HEK293 (cell line): ENCODE results near the gene NTF4.
"Not testable (repeated sequence)": the region's sequence is repeated elsewhere in the genome, so short reads cannot be mapped to it uniquely, and the experiment has no call there.

Experiments
- CTCF ChIA-PET: fragments of 350-600 bp; formaldehyde crosslinking; extraction: SDS; loops from one replicate; lab custom pipeline; 2021; ENCODE audit warnings: antibody characterized with exemption; lab: Yijun Ruan, JAX
- POLR2A ChIA-PET: fragments of 300-600 bp; formaldehyde crosslinking; extraction: SDS; loops from one replicate; lab custom pipeline; 2020; ENCODE audit warnings: antibody characterized with exemption, inconsistent platforms; lab: Yijun Ruan, JAX
- H3K27ac ChIP-seq: fragments of 200-500 bp; sonication (Bioruptor generic); 2 replicates; pipeline ENCODE4 v1.5.1; 2014; ENCODE audit warnings: low read depth, low read length, control low read depth, inconsistent platforms; ENCODE audit errors: extremely low read depth
- H3K36me3 ChIP-seq, 2 experiments: fragments of 200-500 bp in 1 of 2; sonication (Bioruptor generic) in 1 of 2; 1 replicate in 1 of 2; 2 replicates in 1 of 2; pipeline ENCODE4 v1.5.1; 2014 to 2017; ENCODE audit warnings: inconsistent platforms in 2 of 2, low read length in 2 of 2; ENCODE audit not compliant: control insufficient read depth in 2 of 2, insufficient read depth in 1 of 2
- H3K4me1 ChIP-seq: fragments of 200-500 bp; sonication (Bioruptor generic); 2 replicates; pipeline ENCODE4 v1.5.1; 2014; ENCODE audit warnings: mild to moderate bottlenecking, low read length, inconsistent platforms; ENCODE audit not compliant: control insufficient read depth, insufficient read depth
- H3K4me3 ChIP-seq: 2 replicates; pipeline ENCODE4 v1.5.1; 2011; ENCODE audit warnings: low read depth, mild to moderate bottlenecking, control low read depth, low read length, moderate library complexity
- H3K9me3 ChIP-seq: fragments of 200-500 bp; sonication (Bioruptor generic); 2 replicates; pipeline ENCODE4 v1.5.1; 2014; ENCODE audit warnings: low read depth, low read length, inconsistent platforms; ENCODE audit not compliant: control insufficient read depth, insufficient read depth
- GLIS2 ChIP-seq: fragments of 450-650 bp; formaldehyde crosslinking; IDR thresholded peaks from 2 replicates; pipeline ENCODE4 v1.5.1; 2016; ENCODE audit warnings: missing biosample characterization, missing genetic modification characterization
- IKZF3 ChIP-seq: fragments of 450-650 bp; IDR thresholded peaks from 2 replicates; pipeline ENCODE4 v1.5.0; 2018; ENCODE audit warnings: missing biosample characterization, mild to moderate bottlenecking, missing genetic modification characterization, moderate library complexity
- TSHZ1 ChIP-seq: fragments of 450-650 bp; formaldehyde crosslinking; IDR thresholded peaks from 2 replicates; pipeline ENCODE4 v1.5.1; 2016; ENCODE audit warnings: missing biosample characterization, missing genetic modification characterization, borderline replicate concordance
- ZBTB21 ChIP-seq: fragments of 450-650 bp; formaldehyde crosslinking; IDR thresholded peaks from 2 replicates; pipeline ENCODE4 v1.5.1; 2017; ENCODE audit warnings: missing biosample characterization, missing genetic modification characterization
- ZFP3 ChIP-seq: fragments of 450-650 bp; formaldehyde crosslinking; IDR thresholded peaks from 2 replicates; pipeline ENCODE4 v1.5.1; 2016; ENCODE audit warnings: low read depth, missing biosample characterization, missing genetic modification characterization
- ZNF623 ChIP-seq: fragments of 450-650 bp; formaldehyde crosslinking; IDR thresholded peaks from 2 replicates; pipeline ENCODE4 v1.5.1; 2016; ENCODE audit warnings: missing biosample characterization, missing genetic modification characterization
- ZNF629 ChIP-seq: fragments of 450-650 bp; formaldehyde crosslinking; IDR thresholded peaks from 2 replicates; pipeline ENCODE4 v1.5.1; 2017; ENCODE audit warnings: missing biosample characterization, missing genetic modification characterization
- ZNF76 ChIP-seq: fragments of 450-650 bp; formaldehyde crosslinking; IDR thresholded peaks from 2 replicates; pipeline ENCODE4; 2016; ENCODE audit warnings: low read depth, missing biosample characterization, missing genetic modification characterization, borderline replicate concordance

NTF4 gene

GRCh38 chr19:49056101-49056901, 8.3 kb downstream of the NTF4 start (continued):
- no peak for TF ChIP-seq TSHZ1
- peak; percentile 42; the same call in 1 of the 2 replicates for TF ChIP-seq ZNF76 (tag by site-specific recombination)
- TF ChIP-seq ZNF623 (tag by site-specific recombination): no peak
- TF ChIP-seq IKZF3 (tag by site-specific recombination): no peak

GRCh38 chr19:49050376-49051033, 14.1 kb downstream of the NTF4 start:
- H3K4me1 ChIP-seq, H3K9me3 ChIP-seq, CTCF ChIA-PET, POLR2A ChIA-PET, H3K4me3 ChIP-seq, H3K27ac ChIP-seq, H3K36me3 ChIP-seq: not testable (repeated sequence)
- peak; percentile 48; the same call in 1 of the 2 replicates for TF ChIP-seq ZBTB21 (tag by site-specific recombination)
- TF ChIP-seq ZNF629 (tag by site-specific recombination): peak; percentile 39; the same call in 1 of the 2 replicates
- 0 out of 2 replicates have a peak, but pooled peaks have one; percentile 20 for TF ChIP-seq GLIS2 (tag by site-specific recombination)

- H3K36me3 ChIP-seq, POLR2A ChIA-PET, H3K4me1 ChIP-seq, H3K4me3 ChIP-seq, H3K27ac ChIP-seq, H3K9me3 ChIP-seq: not testable (repeated sequence)
- CTCF ChIA-PET: interaction anchor here (0.6 kb wide), 1 partner anchor 56 kb away, joined by 3 read pairs; the partner anchor contains the start of gene RUVBL2
- TF ChIP-seq ZFP3 (tag by site-specific recombination): peak; percentile 89
Observed at GRCh38 chr19:49049834-49050233, 14.8 kb downstream of the NTF4 start.

GRCh38 chr19:49049011-49049410, 15.6 kb downstream of the NTF4 start, which contains the start of gene CGB8:
CGB8 (minus strand) TSS chr19:49049111; CDS start chr19:49048739, 372 bp downstream.
- CTCF ChIA-PET, H3K9me3 ChIP-seq, H3K36me3 ChIP-seq, H3K4me3 ChIP-seq, H3K27ac ChIP-seq, H3K4me1 ChIP-seq: not testable (repeated sequence)
- POLR2A ChIA-PET: interaction anchor here (0.6 kb wide), 1 partner anchor 48 kb away, joined by 4 read pairs; no protein-coding TSS in a partner anchor

GRCh38 chr19:49043548-49043947, 21.1 kb downstream of the NTF4 start, which contains the start of gene CGB5:
CGB5 (plus strand) TSS chr19:49043848; CDS start chr19:49044210, 362 bp downstream.
- H3K9me3 ChIP-seq, H3K4me3 ChIP-seq, H3K27ac ChIP-seq, CTCF ChIA-PET, H3K36me3 ChIP-seq, POLR2A ChIA-PET, H3K4me1 ChIP-seq: not testable (repeated sequence)
